HepG2 (cell line): ENCODE measurements around the gene TBL2. TPM values are rescaled to one million over a fixed set of nuclear protein-coding genes. Genes with fewer than 3 reads are reported as not detected.

Source experiments
- ATAC-seq: fragments of 200-7000 bp; cut with Tn5 transposase; 3 replicates; pipeline ENCODE4 v1.9.1; 2020; ENCODE audit warnings: mild to moderate bottlenecking, moderate library complexity
- BruUV-seq: library from RNA; stranded (reverse); fragments of 400-500 nt; replicated peaks from 2 replicates; lab custom pipeline; 2021; lab: Mats Ljungman, UMichigan
- CTCF ChIA-PET: fragments of 300-600 bp; formaldehyde crosslinking; extraction: SDS; loops from one replicate; lab custom pipeline; 2021; ENCODE audit warnings: low total read pairs, inconsistent platforms, low intra/inter-chr PET ratio; lab: Yijun Ruan, JAX
- POLR2A ChIA-PET: fragments of 350-600 bp; sonication (Branson Sonifier 250); formaldehyde crosslinking; loops from one replicate; lab custom pipeline; 2020; ENCODE audit warnings: antibody characterized with exemption, inconsistent platforms; lab: Yijun Ruan, JAX
- DNase-seq: peaks from one replicate; pipeline ENCODE4 v3.0.0-alpha.2; 2015; ENCODE audit warnings: low spot score
- FAIRE-seq: peaks from 3 replicates; lab custom pipeline; 2011; peaks lifted over from hg19 to GRCh38; lab: Jason Lieb, UNC
- H2AFZ ChIP-seq: one replicate; pipeline ENCODE4 v1.6.1; 2011; ENCODE audit warnings: low read length, inconsistent platforms
- H3K27ac ChIP-seq: fragments of 300-600 bp; 3 replicates; pipeline ENCODE4 v1.8.0; 2011; ENCODE audit warnings: mixed run types, mild to moderate bottlenecking, mixed read lengths, low read length, inconsistent platforms; ENCODE audit not compliant: insufficient read depth; ENCODE audit errors: extremely low read length
- H3K27me3 ChIP-seq, 2 experiments: fragments of 200-600 bp in 1 of 2; 2 replicates in 1 of 2; 3 replicates in 1 of 2; pipeline versions ENCODE4 v1.6.0 to v1.8.0; 2011; ENCODE audit warnings: low read length in 2 of 2, mild to moderate bottlenecking in 2 of 2, moderate library complexity in 2 of 2, inconsistent platforms in 1 of 2; ENCODE audit not compliant: insufficient read depth in 2 of 2, control insufficient read depth in 1 of 2
- H3K36me3 ChIP-seq, 2 experiments: fragments of 200-600 bp in 1 of 2; replicated peaks in 1 of 2; 2 replicates in 1 of 2; 3 replicates in 1 of 2; pipeline versions ENCODE4 v1.5.1 to v1.8.0; 2011; ENCODE audit warnings: low read length in 2 of 2, inconsistent platforms in 1 of 2; ENCODE audit not compliant: insufficient read depth in 2 of 2, control insufficient read depth in 1 of 2
- H3K4me1 ChIP-seq: 2 replicates; pipeline ENCODE4 v1.5.1; 2012; ENCODE audit warnings: low read length, inconsistent platforms; ENCODE audit not compliant: insufficient read depth
- H3K4me2 ChIP-seq: 2 replicates; pipeline ENCODE4 v1.6.0; 2011; ENCODE audit warnings: low read depth, low read length, inconsistent platforms
- H3K4me3 ChIP-seq, 3 experiments: fragments of 200-600 bp in 1 of 3; sonication (generic), shearing (Covaris generic) in 1 of 3; replicated peaks in 1 of 3; 2 replicates each; pipeline ENCODE4 v1.5.1; 2011 to 2016; ENCODE audit warnings: low read length in 3 of 3, inconsistent platforms in 2 of 3, low read depth in 2 of 3, mild to moderate bottlenecking in 2 of 3, control low read depth in 1 of 3, mixed read lengths in 1 of 3; ENCODE audit not compliant: insufficient read depth in 1 of 3
- H3K79me2 ChIP-seq: one replicate; pipeline ENCODE4 v1.6.1; 2011; ENCODE audit warnings: low read length, inconsistent platforms; ENCODE audit not compliant: insufficient read depth
- H3K9ac ChIP-seq: 2 replicates; pipeline ENCODE4 v1.6.0; 2011; ENCODE audit warnings: mild to moderate bottlenecking, low read depth, low read length, inconsistent platforms; ENCODE audit not compliant: insufficient read depth
- H3K9me3 ChIP-seq: 2 replicates; pipeline ENCODE4 v1.5.1; 2012; ENCODE audit warnings: mild to moderate bottlenecking, low read length
- H4K20me1 ChIP-seq: 2 replicates; pipeline ENCODE4 v1.6.0; 2011; ENCODE audit warnings: inconsistent platforms, mild to moderate bottlenecking, low read length, moderate library complexity; ENCODE audit not compliant: insufficient read depth
- AKAP8 ChIP-seq: sonication (generic); formaldehyde crosslinking; IDR thresholded peaks from 2 replicates; pipeline ENCODE4 v1.5.1; 2020; ENCODE audit warnings: mild to moderate bottlenecking, missing genetic modification reagents
- PLRG1 ChIP-seq: fragments of 450-650 bp; conservative IDR thresholded peaks from 2 replicates; pipeline ENCODE4 v1.6.1; 2016
- POLR2A ChIP-seq, 2 experiments: IDR thresholded peaks; 2 replicates each; pipeline ENCODE4 v1.6.1; 2011; ENCODE audit warnings: low read depth in 2 of 2, low read length in 2 of 2, mild to moderate bottlenecking in 1 of 2, moderate library complexity in 1 of 2; ENCODE audit not compliant: insufficient read depth in 1 of 2
- POLR2G ChIP-seq: fragments of 200-400 bp; formaldehyde crosslinking; IDR thresholded peaks from 2 replicates; pipeline ENCODE4 v1.6.1; 2018; ENCODE audit warnings: mild to moderate bottlenecking, low read depth, low read length, moderate library complexity
- RBM22 ChIP-seq: fragments of 200-400 bp; formaldehyde crosslinking; optimal IDR thresholded peaks from 2 replicates; pipeline ENCODE3; 2017; ENCODE audit warnings: mild to moderate bottlenecking, low read length, moderate library complexity
- ZC3H13 ChIP-seq: sonication (generic); formaldehyde crosslinking; IDR thresholded peaks from 2 replicates; pipeline ENCODE4 v1.8.1; 2023; ENCODE audit warnings: mild to moderate bottlenecking, missing genetic modification reagents, moderate library complexity
- WGBS: methylation state at CpG from one replicate; pipeline ENCODE4 v1.1.6; 2017; ENCODE audit warnings: low lambda C conversion rate; 5-methylcytosine and 5-hydroxymethylcytosine counted together
- in situ Hi-C: cut with HindIII; loops from 2 replicates; pipeline ENCODE4 v1.10.0; 2017; ENCODE audit warnings: low pct_unique_long_range_greater_than_20kb; ENCODE audit not compliant: extremely low pct_ligation_motif_present
- intact Hi-C: fragments of 100-400 bp; cut with micrococcal nuclease; formaldehyde crosslinking; loops from one replicate; pipeline ENCODE4 v1.10.0; 2022; ENCODE audit not compliant: unreplicated experiment
- polyA plus RNA-seq, 8 experiments: library from polyadenylated mRNA; depleted of rRNA in 3 of 8; stranded (reverse) in 7 of 8; unstranded in 1 of 8; fragments of >200 nt; fragmentation: Illumina TruSeq in 4 of 8; extraction: Trizol in 4 of 8; gene quantifications; 2 replicates each; pipeline versions ENCODE4 v1.2.1 to v1.2.3, GENCODE V29; 2011 to 2016; ENCODE audit warnings: low read depth in 4 of 8, missing spikeins in 1 of 8, mixed read lengths in 1 of 8; ENCODE audit not compliant: insufficient read depth in 1 of 8
- total RNA-seq, 5 experiments: library from RNA; depleted of rRNA; stranded (reverse); fragments of >200 nt; fragmentation: Illumina TruSeq; extraction: Trizol; gene quantifications; 2 replicates each; pipeline ENCODE4 v1.2.3, GENCODE V29; 2016; ENCODE audit warnings: low read depth in 1 of 5
- TF ChIP-seq, protein P1 (sequence below): sonication (generic); formaldehyde crosslinking; IDR thresholded peaks from 2 replicates; pipeline ENCODE4 v1.5.1; 2020; ENCODE audit warnings: mild to moderate bottlenecking, moderate library complexity, missing genetic modification reagents
- TF ChIP-seq, protein P2 (sequence below): sonication (generic); formaldehyde crosslinking; IDR thresholded peaks from 2 replicates; pipeline ENCODE4 v1.8.0; 2022; ENCODE audit warnings: mild to moderate bottlenecking, missing genetic modification reagents, moderate library complexity

TBL2 gene
- total and polyA plus RNA-seq, 2 of the 13 experiments (the other 11 are each of a cell fraction or from before 2014, with no cell fraction given), result 43.4 to 47.2 TPM

DNA sequence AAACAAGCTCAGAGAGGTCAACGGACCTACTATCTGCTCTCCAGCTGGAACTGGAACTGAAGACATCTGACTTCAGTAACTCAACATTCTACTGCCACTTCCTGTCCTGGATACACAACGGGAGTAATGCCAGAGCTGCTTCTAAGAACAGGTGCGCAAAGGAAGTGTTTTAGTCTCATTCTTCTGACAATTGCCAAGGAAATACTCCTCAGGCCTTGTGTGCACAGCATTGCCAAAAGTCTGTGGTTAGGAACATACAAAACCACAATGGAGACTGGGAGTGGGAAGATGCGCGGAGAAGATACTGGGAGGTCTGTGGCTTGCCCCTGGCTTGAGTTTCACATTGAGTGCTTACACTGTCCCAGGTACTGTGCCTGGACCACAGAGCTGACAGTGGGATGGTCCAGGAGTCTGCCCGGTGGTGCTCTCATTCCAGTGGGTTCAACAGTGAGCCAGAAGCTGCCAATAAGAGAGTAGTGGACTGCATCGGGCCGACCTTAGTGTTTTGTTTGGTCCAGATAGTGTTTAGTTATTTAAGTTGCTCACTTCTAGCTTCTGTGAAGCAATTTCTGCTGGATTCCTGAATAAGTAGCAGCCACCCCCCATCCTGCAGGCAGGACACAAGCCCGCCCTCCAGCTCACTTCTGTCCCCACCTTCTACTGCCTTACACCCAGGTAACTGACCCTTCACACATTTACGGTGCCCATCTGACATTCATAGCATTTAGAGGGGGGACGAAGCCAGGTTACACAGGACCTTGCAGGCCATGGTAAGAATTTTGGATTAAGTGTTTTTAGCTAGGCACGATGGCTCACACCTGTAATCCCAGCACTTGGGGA, 10.3 kb downstream of the TBL2 start:
- 97% methylated on average over 10 of the region's 12 CpGs for WGBS
- POLR2A ChIA-PET, result interaction anchor here (1.2 to 2.0 kb wide), 3 partner anchors 8 to 46 kb away, joined by 3 to 13 read pairs (median 4); partner anchors contain the start of genes BAZ1B and TBL2

More for the DNA sequence above, 10.3 kb downstream of the TBL2 start:
- H3K4me3 ChIP-seq, result no peak overlapping the region
- no peak for DNase-seq
- no peaks in the 10 kb centered on the region for H3K79me2 ChIP-seq
- no peak overlapping the region for H3K27ac ChIP-seq
- 0 out of 2 replicates have a peak, but pooled peaks cover 2% of the 10 kb centered on the region for H4K20me1 ChIP-seq
- intact Hi-C loops (no loop called here), in situ Hi-C loops (no loop called here)
- H3K4me2 ChIP-seq, result no peak overlapping the region
- TF ChIP-seq POLR2A (IDR thresholded peaks at IDR 0.05; ENCODE audit: insufficient read depth in 1 of 2, low read depth in 2 of 2, low read length in 2 of 2) (peak in 1 of 2 experiments; percentile 29; a peak in 2 of 4 replicates), AKAP8 (CRISPR knock-in tag) (peak; percentile 26), PLRG1 (no peak), RBM22 (peak; percentile 35), ZC3H13 (CRISPR knock-in tag) (peak; percentile 79), POLR2G (peak; percentile 67; the same call in 1 of the 2 replicates)
- TF ChIP-seq, protein P1, sequence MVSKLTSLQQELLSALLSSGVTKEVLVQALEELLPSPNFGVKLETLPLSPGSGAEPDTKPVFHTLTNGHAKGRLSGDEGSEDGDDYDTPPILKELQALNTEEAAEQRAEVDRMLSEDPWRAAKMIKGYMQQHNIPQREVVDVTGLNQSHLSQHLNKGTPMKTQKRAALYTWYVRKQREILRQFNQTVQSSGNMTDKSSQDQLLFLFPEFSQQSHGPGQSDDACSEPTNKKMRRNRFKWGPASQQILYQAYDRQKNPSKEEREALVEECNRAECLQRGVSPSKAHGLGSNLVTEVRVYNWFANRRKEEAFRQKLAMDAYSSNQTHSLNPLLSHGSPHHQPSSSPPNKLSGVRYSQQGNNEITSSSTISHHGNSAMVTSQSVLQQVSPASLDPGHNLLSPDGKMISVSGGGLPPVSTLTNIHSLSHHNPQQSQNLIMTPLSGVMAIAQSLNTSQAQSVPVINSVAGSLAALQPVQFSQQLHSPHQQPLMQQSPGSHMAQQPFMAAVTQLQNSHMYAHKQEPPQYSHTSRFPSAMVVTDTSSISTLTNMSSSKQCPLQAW (CRISPR knock-in tag), result 0 out of 2 replicates have a peak, but pooled peaks have one; percentile 34
- TF ChIP-seq, protein P2, sequence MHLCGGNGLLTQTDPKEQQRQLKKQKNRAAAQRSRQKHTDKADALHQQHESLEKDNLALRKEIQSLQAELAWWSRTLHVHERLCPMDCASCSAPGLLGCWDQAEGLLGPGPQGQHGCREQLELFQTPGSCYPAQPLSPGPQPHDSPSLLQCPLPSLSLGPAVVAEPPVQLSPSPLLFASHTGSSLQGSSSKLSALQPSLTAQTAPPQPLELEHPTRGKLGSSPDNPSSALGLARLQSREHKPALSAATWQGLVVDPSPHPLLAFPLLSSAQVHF, result no peak
- BruUV-seq, result no TSS peak
- H2AFZ ChIP-seq, result no peak overlapping the region
- peaks cover 16 to 30% of the 10 kb centered on the region in 2 experiments for H3K36me3 ChIP-seq
- CTCF ChIA-PET, result no interaction called here
- no peak for FAIRE-seq
- H3K27me3 ChIP-seq, result no peaks in the 10 kb centered on the region
- ATAC-seq, result no peak
- H3K9ac ChIP-seq, result no peak overlapping the region
- peaks cover 24% of the 10 kb centered on the region for H3K4me1 ChIP-seq
- no peaks in the 10 kb centered on the region for H3K9me3 ChIP-seq
